ENCODE measurements around the gene PEPD.

The PEPD gene

GRCh38 chr19:33416307-33417215 is 105.0 kb downstream of the PEPD start:
- peak; percentile 99 for DNase-seq

DNA sequence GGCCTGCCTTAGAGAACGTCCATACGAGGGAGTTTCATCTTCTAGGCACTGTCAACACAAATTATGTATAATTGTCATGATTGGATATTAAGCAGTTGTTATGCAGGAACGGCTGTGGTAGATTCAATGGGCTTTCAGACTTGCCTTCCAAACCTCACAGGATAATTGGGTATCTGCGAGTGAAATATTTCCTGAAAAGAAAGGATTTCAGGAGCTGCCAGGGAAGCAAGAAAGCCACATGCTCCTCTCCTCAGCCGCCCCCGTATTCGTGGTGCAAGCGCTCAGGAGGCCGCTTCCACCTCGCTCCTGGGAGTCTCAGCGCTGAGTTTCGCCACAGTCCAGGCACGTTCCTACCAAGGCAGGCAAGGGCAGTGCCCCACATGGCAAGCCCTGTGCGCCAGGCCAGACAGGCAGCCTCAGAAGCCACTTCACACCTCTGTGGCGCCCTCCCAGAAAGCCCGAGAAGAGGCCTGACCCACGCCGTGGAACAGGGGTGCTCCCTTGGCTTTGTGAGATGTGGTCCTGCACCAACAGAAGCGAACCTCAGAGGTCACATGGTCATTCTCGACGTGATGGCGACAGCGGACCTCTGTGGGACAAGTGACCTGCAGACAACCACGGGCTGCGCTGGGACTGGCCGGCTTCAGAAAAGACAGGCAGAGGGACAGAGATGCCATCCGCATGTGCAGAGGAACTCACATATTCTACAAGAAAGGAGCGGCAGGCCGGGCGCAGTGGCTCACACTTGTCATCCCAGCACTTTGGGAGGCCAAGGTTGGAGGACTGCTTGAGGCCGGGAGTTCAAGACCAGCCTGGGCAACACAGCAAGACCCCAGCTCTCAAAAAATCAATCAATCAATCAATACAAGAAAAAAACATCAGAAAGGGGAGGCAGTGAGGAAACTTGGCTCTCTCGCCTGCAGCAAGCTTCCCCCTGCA is 106.7 kb downstream of the PEPD start:
- no peak for DNase-seq

DNA sequence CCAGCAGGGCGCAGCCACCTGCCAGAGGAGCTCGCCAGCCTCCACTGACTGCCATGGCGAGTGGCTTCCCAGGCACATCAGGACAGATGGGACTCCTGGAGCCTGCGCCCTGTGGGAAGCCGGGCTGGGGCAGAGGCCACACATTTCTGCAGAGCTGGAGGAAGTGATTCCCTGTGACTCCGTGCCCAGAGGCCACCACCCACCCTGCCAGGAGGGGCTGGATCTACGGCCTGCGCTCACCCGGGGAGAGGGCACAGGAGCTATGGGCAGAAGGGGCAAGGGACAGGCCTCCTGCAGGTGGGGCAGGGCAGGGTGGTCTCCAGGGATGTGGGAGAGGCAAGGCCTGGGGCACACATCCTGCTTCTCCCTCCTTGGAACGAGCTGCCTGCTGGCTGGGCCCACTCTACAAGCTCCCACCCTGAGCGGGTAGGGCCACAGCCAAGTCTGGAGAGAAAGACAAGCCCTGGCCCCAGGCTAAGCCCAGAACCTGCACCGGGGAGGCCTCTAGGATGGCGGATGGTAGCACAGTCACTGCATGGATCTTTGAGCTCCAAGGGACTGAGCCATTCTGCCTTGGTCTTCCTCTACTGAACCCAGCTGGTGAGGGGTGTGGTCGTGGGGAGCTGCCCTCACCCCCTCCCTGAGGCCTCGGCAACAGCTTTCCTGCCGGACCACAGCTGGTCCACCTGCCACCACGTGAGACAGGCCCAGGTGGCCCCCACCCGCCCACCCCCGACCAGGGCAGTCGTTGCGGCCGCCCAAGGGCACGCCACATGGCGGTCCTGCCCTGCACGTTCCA is 107.5 kb downstream of the PEPD start:
- no peak for DNase-seq

DNA sequence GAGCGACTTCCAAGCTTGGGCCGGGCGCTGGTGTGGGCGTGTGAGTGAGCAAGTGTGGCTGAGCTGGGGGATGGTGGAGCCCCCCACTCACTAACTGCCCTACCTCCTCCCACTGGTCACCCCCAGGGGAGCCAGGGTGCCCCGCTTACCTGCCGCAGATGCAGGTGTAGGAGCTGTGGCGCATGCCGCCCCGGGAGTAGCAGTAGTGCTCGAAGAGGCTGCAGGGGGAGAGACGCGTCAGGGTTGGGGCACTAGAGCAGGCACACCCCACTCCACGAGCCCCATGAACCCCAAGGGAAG is 108.2 kb downstream of the PEPD start:
- no peak for DNase-seq

GRCh38 chr19:33412601-33413425 is 108.8 kb downstream of the PEPD start:
- no peak for DNase-seq

DNA sequence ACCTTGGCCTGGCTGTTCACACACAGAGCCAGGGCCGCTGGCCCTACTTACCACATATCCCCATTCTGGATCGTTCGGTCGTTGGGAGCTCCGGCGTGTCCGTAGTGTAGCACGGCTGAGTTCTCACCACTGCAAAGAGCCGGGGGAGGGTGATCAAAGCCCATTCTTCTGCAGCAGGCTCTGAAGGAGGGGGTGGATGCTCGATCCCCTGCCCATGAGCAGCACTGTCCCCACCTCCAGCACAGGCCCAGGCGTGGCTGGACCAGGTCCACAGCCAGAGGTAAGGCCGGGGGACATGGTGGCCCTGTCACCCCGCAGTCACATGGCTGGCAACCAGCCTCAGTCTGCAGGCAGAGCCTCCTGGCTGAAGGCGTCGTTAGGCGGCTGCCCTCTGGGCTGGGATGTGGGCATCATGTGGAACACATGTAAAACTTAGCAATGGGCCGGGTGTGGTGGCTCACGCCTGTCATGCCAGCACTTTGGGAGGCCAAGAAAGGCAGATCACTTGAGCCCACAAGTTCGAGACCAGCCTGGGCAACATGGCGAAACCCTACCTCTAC is 109.9 kb downstream of the PEPD start:
- no peak for DNase-seq

DNA sequence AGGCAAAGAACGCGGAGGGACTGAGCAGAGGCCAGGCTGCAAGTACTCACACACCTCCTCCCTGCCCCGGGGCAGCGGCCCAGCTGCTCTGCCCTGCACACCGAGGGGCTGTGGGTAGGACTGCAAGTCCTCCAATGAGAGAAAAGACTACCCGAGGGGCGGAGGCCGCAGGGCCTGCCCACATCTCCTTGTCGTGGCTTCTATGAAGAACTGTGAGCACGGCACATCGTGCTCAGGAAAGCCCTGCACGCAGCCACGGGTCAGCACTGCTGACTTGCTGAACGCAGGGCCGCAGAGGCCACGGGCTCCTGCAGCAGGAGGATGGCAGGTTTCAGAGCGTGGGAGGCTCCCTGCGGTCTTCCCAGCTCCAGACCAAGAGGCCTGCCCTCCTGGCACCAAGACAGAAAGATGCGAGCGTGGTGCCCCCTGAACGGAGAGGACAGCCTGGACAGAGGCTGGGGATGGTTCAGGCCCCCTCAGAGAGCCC is 110.6 kb downstream of the PEPD start:
- no peak for DNase-seq

DNA sequence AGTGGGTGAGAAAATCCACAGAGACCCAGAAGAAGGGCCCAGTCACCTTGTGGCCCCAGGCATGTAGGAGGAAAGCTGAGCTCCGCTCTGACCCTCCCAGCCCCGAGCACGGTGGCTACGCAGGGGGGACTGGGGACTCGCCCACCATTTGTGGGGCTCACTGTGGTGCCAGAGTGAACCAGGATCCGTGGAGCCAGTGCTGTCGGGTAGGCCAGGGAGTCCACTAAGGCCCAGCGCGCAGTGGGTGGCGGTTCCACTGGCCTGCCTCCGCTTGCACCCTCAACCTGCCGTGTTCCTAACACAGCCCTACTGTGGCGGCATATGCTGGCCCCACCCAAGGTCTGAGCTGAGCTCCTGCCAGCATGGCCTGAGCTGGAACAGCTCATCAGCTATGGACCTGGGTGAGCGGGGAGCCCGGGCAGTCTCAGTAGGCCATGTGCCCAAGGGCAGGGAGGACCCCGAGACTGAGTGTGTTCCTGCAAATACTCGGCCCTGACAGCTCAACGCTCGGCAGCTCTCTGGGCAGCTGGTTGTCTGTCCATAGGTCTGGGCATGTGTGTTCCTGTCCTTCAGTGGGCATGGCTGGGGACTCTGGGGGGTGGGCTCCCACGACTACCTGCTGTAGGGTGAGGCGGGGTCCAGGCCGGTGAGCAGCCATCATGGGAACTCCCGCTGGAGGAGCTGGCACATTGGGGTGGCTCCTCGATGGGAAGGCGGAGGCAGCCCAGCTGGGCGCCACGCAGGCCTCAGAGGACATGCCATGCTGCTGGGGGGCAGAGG is 111.5 kb downstream of the PEPD start:
- no peak for DNase-seq

GRCh38 chr19:33408538-33409434 is 112.8 kb downstream of the PEPD start:
- DNase-seq: no peak

DNA sequence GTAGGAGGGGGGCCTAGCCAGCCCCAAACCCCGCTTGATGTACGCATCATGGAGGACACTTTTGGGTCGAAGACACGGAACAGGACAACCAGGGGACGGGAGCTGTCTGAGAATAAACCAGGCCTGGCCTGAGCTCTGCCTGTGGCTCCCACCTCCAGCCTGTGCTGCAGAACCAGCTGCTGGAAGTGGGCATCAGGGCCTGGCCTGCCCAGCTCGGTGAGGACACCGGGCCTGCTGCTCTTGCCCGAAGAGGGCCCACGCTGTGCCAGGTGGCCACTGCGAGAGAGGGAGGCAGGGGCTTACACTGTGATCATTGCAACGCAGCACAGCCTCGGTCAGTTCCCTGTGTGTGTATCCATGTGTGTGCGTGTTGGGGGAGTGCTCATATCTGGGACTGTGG is 113.5 kb downstream of the PEPD start:
- DNase-seq: no peak

- no peak for DNase-seq
Observed at GRCh38 chr19:33407716-33408115, 113.9 kb downstream of the PEPD start.

DNA sequence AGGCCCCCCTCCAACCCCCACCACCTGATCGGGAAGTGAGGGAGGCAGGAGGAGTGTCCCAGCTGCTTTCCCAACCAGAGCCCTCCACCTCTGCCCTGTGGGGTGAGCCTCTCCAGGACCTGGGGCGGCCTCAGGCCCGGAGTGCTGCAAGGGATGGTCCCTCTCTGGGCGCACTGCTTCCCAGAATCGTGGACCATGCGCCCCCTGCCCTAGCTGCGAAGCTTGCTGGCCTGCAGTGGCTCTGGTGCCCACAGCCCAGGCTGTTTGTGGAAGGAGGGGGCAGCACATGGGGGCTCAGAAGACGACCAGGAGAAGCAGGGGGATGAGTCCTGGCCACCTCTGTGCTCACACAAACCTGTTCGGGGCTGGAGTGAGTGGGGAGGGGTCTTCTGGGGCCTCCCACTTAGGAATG is 114.4 kb downstream of the PEPD start:
- DNase-seq: no peak

GRCh38 chr19:33406521-33407139 is 115.0 kb downstream of the PEPD start:
- DNase-seq: peak; percentile 99

DNA sequence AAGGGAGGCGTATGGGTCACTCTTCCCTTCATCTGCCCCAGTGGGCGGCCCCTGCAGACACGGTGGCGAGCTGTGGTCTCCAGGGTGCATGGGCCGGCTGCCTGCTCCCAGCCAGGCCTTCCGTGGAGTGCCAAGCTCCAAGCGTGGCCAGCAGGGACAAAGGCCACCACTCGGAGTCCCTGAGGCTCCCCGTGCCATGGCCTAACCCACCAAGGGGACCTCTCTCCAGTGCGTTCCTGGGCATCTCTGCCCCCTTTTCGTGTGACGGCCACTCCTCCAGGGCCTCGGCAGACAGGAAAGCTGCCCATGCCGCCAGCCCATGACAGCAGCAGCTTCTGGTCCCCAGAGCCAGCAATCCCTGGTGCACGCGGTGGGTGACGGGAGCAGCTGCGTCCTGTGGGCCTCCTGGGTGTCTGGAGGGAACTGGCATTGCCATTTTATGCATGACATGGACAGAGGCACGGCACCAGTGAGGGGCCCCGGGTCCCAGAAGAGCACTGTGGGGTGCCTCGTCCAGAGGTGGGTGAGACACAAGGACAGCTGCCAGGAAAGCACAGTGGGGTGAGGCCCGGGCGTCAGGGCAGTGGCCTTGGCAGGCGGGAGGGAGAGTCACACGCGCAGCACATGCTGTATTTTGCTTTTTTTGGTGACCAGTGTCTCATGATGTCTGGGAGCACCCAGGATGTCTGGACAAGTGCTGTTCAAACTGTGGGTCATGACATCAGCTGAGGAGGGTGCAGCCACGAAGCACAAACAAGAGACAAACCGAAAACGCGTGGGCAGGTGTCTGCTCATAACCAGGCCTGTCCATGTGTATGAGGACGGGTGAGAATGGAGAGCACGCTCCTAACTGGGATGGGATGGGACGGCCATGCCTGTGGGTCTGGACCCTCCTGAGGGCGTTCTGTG is 115.8 kb downstream of the PEPD start:
- DNase-seq: no peak

DNA sequence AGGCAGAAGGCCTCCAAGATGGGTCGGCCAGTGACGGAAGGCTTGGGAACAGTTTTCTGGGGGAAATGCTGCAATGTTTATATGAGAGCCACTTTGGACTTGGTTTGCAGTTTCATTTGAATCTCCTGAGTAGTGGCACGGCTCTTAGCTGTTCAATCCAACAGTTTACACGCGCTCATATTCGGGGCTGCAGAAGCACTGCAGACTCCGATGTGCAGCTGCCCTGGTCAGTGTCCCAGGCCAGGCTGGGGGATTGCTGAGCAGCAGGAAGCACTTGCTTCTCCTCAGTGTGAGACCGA is 116.4 kb downstream of the PEPD start:
- DNase-seq: no peak

- DNase-seq: no peak
Observed at GRCh38 chr19:33404506-33405253, 116.9 kb downstream of the PEPD start.

- DNase-seq: no peak
Observed at GRCh38 chr19:33403973-33404304, 117.7 kb downstream of the PEPD start.
